H1 (cell line): ENCODE data around the gene CACNG5. TPM values are rescaled to one million over a fixed set of nuclear protein-coding genes. Genes with fewer than 3 reads are reported as not detected.

ENCODE experiments used
- CHD1 ChIP-seq: IDR thresholded peaks from 2 replicates; pipeline ENCODE4 v1.6.1; 2012; ENCODE audit warnings: low read depth, low read length, improper control_type of control experiment
- CREB1 ChIP-seq: IDR thresholded peaks from 2 replicates; pipeline ENCODE4 v1.6.1; 2012; ENCODE audit warnings: inconsistent platforms
- GABPA ChIP-seq: IDR thresholded peaks from 2 replicates; pipeline ENCODE4 v1.6.1; 2011; ENCODE audit warnings: mild to moderate bottlenecking, low read length, moderate library complexity, borderline replicate concordance; ENCODE audit not compliant: insufficient read depth
- HDAC2 ChIP-seq, 2 experiments: fragments of 300-600 bp in 1 of 2; sonication (generic) in 1 of 2; IDR thresholded peaks; 2 replicates each; pipeline ENCODE4 v1.6.1; 2011 to 2012; ENCODE audit warnings: low read depth in 2 of 2, low read length in 2 of 2, mild to moderate bottlenecking in 2 of 2, moderate library complexity in 2 of 2, borderline replicate concordance in 1 of 2, inconsistent platforms in 1 of 2
- KDM4A ChIP-seq: IDR thresholded peaks from one replicate; pipeline ENCODE4 v1.7.1; 2012; ENCODE audit warnings: low read depth, mild to moderate bottlenecking, moderate library complexity, low read length, inconsistent platforms; ENCODE audit not compliant: severe bottlenecking
- TAF7 ChIP-seq: optimal IDR thresholded peaks from 2 replicates; pipeline ENCODE3; 2011; ENCODE audit warnings: low read depth, mild to moderate bottlenecking, inconsistent platforms, low read length, moderate library complexity, borderline replicate concordance
- polyA plus RNA-seq, 7 experiments: library from polyadenylated mRNA; depleted of rRNA in 3 of 7; stranded (reverse) in 5 of 7; unstranded in 2 of 7; fragments of >200 nt in 5 of 7; fragments of 200-250 nt in 2 of 7; gene quantifications; 1 replicate in 5 of 7; 2 replicates in 1 of 7; 4 replicates in 1 of 7; pipeline versions ENCODE4 v1.2.1 to v1.2.3, GENCODE V29; 2011 to 2013; ENCODE audit warnings: missing spikeins in 2 of 7, mixed read lengths in 2 of 7
- total RNA-seq: library from RNA; stranded (reverse); fragmentation: NEBNext Ultra II Directional; extraction: Animal tissue kit (Norgen Biotek cat#: 25700); gene quantifications from 2 replicates; pipeline ENCODE4 v1.2.1, GENCODE V29; 2021
- TF ChIP-seq, protein P1 (sequence below): IDR thresholded peaks from 2 replicates; pipeline ENCODE4 v1.6.1; 2012; ENCODE audit warnings: inconsistent platforms

Gene CACNG5
- total and polyA plus RNA-seq, 2 of the 8 experiments (the other 6 are each of a cell fraction or from before 2014, with no cell fraction given): 2.2 to 3.1 TPM

DNA sequence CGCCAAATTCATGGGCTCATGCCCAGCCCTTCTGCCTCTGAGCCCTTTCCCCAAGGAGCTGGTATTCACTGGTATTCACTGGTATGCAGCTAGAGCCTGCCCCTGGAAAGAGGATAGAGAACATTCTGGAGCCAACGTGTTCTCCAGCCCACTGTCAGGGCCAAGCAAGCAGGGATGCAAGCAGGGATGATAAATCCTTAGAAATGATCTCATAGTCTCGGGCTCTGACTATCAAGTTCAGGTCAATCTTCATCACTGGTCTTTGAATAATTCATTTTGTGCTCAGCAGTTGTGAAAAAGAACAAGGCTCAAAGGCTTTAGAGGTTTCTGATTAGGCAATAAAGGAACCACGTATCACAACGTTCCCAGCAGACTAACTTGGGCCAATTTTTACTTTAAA, 57.3 kb downstream of the CACNG5 start (continued):
- no peak for TF ChIP-seq GABPA
- TF ChIP-seq TAF7: no peak
- no peak for TF ChIP-seq CREB1
- no peak for TF ChIP-seq KDM4A
- TF ChIP-seq CHD1: no peak
- TF ChIP-seq HDAC2 (IDR thresholded peaks at IDR 0.05; ENCODE audit: borderline replicate concordance in 1 of 2, low read depth in 2 of 2, low read length in 2 of 2): no peak
- TF ChIP-seq, protein P1, sequence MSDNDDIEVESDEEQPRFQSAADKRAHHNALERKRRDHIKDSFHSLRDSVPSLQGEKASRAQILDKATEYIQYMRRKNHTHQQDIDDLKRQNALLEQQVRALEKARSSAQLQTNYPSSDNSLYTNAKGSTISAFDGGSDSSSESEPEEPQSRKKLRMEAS: no peak
